ENCODE results near the gene DHRS4L2.
"Not testable (repeated sequence)": the region's sequence is repeated elsewhere in the genome, so short reads cannot be mapped to it uniquely, and the experiment has no call there.

The DHRS4L2 gene

GRCh38 chr14:24040692-24041091 is 52.0 kb downstream of the DHRS4L2 start:
- DNase-seq (ENCODE audit: low read depth in 1 of 2, low spot score in 1 of 2) = no peak
- H3K4me3 ChIP-seq (replicated peaks; ENCODE audit: insufficient read depth, low read length) = no peak overlapping the region
- no peaks in the 10 kb centered on the region for H3K27me3 ChIP-seq (ENCODE audit: insufficient read depth, poor library complexity, severe bottlenecking)
- TF ChIP-seq SPI1 (IDR thresholded peaks at IDR 0.05; ENCODE audit: borderline replicate concordance, low read depth) (no peak), REST (IDR thresholded peaks at IDR 0.05; ENCODE audit: insufficient replicate concordance, low read depth) (no peak), GABPA (IDR thresholded peaks at IDR 0.05; ENCODE audit: low read depth) (no peak), POLR2AphosphoS5 (IDR thresholded peaks at IDR 0.05; ENCODE audit: low read depth) (no peak)
- TF ChIP-seq, protein P1, sequence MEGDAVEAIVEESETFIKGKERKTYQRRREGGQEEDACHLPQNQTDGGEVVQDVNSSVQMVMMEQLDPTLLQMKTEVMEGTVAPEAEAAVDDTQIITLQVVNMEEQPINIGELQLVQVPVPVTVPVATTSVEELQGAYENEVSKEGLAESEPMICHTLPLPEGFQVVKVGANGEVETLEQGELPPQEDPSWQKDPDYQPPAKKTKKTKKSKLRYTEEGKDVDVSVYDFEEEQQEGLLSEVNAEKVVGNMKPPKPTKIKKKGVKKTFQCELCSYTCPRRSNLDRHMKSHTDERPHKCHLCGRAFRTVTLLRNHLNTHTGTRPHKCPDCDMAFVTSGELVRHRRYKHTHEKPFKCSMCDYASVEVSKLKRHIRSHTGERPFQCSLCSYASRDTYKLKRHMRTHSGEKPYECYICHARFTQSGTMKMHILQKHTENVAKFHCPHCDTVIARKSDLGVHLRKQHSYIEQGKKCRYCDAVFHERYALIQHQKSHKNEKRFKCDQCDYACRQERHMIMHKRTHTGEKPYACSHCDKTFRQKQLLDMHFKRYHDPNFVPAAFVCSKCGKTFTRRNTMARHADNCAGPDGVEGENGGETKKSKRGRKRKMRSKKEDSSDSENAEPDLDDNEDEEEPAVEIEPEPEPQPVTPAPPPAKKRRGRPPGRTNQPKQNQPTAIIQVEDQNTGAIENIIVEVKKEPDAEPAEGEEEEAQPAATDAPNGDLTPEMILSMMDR (IDR thresholded peaks at IDR 0.05; ENCODE audit: insufficient read depth, low read length) = no peak
- H3K27ac ChIP-seq (replicated peaks) = no peak overlapping the region

GRCh38 chr14:24042746-24043145 is 54.0 kb downstream of the DHRS4L2 start:
- Histone ChIP-seq H3K27me3 (ENCODE audit: insufficient read depth, poor library complexity, severe bottlenecking) (no peaks in the 10 kb centered on the region), H3K4me3 (replicated peaks; ENCODE audit: insufficient read depth, low read length) (no peak overlapping the region), H3K27ac (replicated peaks) (no peak overlapping the region)
- TF ChIP-seq SPI1 (IDR thresholded peaks at IDR 0.05; ENCODE audit: borderline replicate concordance, low read depth) (no peak), POLR2AphosphoS5 (IDR thresholded peaks at IDR 0.05; ENCODE audit: low read depth) (no peak), GABPA (IDR thresholded peaks at IDR 0.05; ENCODE audit: low read depth) (no peak), REST (IDR thresholded peaks at IDR 0.05; ENCODE audit: insufficient replicate concordance, low read depth) (no peak)
- TF ChIP-seq, protein P1 (IDR thresholded peaks at IDR 0.05; ENCODE audit: insufficient read depth, low read length) = no peak
- DNase-seq (ENCODE audit: low read depth in 1 of 2, low spot score in 1 of 2) = no peak

DNA sequence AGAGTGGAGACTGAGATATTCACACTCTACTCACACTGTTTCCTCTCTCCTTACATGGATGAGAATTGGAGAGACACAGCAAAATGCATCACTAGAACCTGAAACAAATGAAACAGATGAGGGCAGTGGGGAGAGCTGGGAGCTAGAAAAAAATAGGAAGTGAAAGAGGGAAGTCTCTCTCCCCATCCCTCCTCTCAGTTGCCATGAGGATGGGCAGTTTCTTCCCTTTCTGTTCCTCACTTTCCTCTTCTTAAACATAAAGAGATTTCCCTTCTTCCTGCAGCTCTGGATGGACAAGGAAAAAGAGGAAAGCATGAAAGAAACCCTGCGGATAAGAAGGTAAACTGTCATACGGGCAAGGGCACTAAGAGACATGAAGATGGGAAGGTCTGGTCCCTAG is 60.3 kb downstream of the DHRS4L2 start:
- DNase-seq (ENCODE audit: low read depth in 1 of 2, low spot score in 1 of 2); H3K27ac ChIP-seq (replicated peaks); H3K4me3 ChIP-seq (replicated peaks; ENCODE audit: insufficient read depth, low read length): not testable (repeated sequence)
- peaks cover 18% of the 10 kb centered on the region for H3K27me3 ChIP-seq (ENCODE audit: insufficient read depth, poor library complexity, severe bottlenecking)
- peak; percentile 94 for TF ChIP-seq SPI1 (IDR thresholded peaks at IDR 0.05; ENCODE audit: borderline replicate concordance, low read depth)

- not testable (repeated sequence) for DNase-seq (ENCODE audit: low read depth in 1 of 2, low spot score in 1 of 2); H3K4me3 ChIP-seq (replicated peaks; ENCODE audit: insufficient read depth, low read length); H3K27ac ChIP-seq (replicated peaks)
- peaks cover 20% of the 10 kb centered on the region for H3K27me3 ChIP-seq (ENCODE audit: insufficient read depth, poor library complexity, severe bottlenecking)
Observed at GRCh38 chr14:24050753-24051152, 62.0 kb downstream of the DHRS4L2 start.

DNA sequence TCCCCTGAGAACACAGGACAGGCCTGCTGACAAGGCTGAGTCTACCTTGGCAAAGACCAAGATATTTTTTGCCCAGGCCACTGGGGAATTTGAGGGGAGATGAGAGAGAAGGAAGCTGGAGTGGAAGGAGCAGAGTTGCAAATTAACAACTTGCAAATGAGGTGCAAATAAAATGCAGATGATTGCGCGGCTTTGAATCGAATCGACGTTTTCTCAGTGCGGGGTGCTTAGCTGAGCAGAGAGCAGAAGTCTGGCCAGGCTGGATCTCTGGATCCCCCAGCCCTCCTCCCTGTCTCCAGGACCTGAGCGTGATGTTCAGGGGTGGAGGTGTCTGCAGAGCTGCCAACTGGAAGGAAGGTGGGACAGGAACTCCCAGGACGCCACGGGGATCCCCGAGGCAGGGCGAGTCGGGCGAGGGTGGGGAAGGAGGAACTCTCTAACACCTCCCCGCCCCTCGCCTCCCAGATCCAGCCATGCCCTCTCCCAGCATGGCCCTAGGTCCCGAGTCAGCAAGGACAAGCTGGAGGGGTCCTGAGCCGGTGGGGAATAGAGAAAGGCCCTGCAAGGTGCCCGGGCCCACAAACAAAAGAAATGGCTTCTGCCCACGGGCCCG is 62.6 kb downstream of the DHRS4L2 start:
- TF ChIP-seq GABPA (IDR thresholded peaks at IDR 0.05; ENCODE audit: low read depth) = no peak
- TF ChIP-seq POLR2AphosphoS5 (IDR thresholded peaks at IDR 0.05; ENCODE audit: low read depth) = no peak
- TF ChIP-seq REST (IDR thresholded peaks at IDR 0.05; ENCODE audit: insufficient replicate concordance, low read depth) = no peak
- TF ChIP-seq, protein P1 (IDR thresholded peaks at IDR 0.05; ENCODE audit: insufficient read depth, low read length) = no peak
- TF ChIP-seq SPI1 (IDR thresholded peaks at IDR 0.05; ENCODE audit: borderline replicate concordance, low read depth) = no peak
- Histone ChIP-seq H3K27ac (replicated peaks) (no peak overlapping the region), H3K4me3 (replicated peaks; ENCODE audit: insufficient read depth, low read length) (peak overlapping the region; percentile 45), H3K27me3 (ENCODE audit: insufficient read depth, poor library complexity, severe bottlenecking) (peaks cover 20% of the 10 kb centered on the region)
- no peak for DNase-seq (ENCODE audit: low read depth in 1 of 2, low spot score in 1 of 2)
